ENCODE measurements around the gene RAB6B. TPM values are rescaled to one million over a fixed set of nuclear protein-coding genes. Genes with fewer than 3 reads are reported as not detected.

Gene RAB6B
- total and polyA plus RNA-seq, 2 of the 4 experiments (the other 2 are of a cell fraction) = 0.18 to 1.2 TPM

DNA sequence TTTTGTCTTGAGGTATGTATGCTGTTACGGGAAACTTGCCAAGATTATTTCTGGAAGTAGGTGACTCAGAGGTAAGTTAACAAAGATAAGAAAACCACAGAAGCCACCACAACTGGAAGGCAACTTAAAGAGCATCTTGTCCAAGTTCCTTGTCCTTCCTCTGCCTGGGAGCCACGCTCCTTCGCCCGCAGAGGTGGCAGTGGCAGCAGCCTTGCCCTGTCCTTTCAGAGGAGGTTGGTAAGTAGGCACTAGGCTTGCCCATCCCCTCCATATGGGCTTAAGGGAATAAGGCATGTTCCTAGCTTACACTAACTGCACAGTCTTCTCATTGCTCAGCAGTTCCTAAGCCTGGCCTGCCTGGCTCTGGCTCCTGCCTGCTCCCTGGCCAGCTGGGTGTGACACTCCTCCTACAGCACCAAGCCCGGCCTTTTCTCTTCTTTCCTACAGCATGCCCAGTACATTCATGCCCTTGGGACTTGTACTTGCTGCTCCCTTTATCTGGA is 48.0 kb upstream of the RAB6B start:
- Histone ChIP-seq H3K18ac (ENCODE audit: low read depth, low read length) (peak overlapping the region; percentile 21; the same call in 1 of the 2 replicates), H3K79me1 (ENCODE audit: low read depth in 1 of 2, low read length in 2 of 2) (no peaks in the 10 kb centered on the region; a peak in 1 of 4 replicates), H3K36me3 (ENCODE audit: control insufficient read depth, insufficient read depth, low read length) (no peaks in the 10 kb centered on the region), H4K5ac (ENCODE audit: low read depth, low read length) (0 out of 2 replicates have a peak overlapping the region, but pooled peaks have one; percentile 1), H3K9ac (ENCODE audit: low read depth, low read length) (no peak overlapping the region), H4K91ac (ENCODE audit: insufficient read depth, low read depth, low read length) (peak overlapping the region; percentile 50), H4K8ac (ENCODE audit: low read depth in 2 of 2, low read length in 2 of 2) (peak overlapping the region in 1 of 2 experiments; percentile 47; a peak in 2 of 4 replicates), H2BK20ac (ENCODE audit: low read depth, low read length) (peak overlapping the region; percentile 81), H4K20me1 (ENCODE audit: insufficient read depth, low read length) (peaks cover 10% of the 10 kb centered on the region), H3K9me3 (ENCODE audit: control insufficient read depth, insufficient read depth, low read length) (no peaks in the 10 kb centered on the region), H2BK5ac (ENCODE audit: low read depth, low read length, poor library complexity, severe bottlenecking) (peak overlapping the region; percentile 74), H3K14ac (replicated peaks; ENCODE audit: low read depth, low read length) (peak overlapping the region; percentile 70), H2AK9ac (replicated peaks; ENCODE audit: low read depth, low read length, poor library complexity) (no peak overlapping the region), H3K4me1 (ENCODE audit: control insufficient read depth, insufficient read depth, low read length) (peaks cover 21% of the 10 kb centered on the region), H3K4me2 (ENCODE audit: low read depth, low read length) (peak overlapping the region; percentile 22; the same call in 1 of the 2 replicates), H3K4me3 (ENCODE audit: insufficient read depth, low read depth, low read length) (no peak overlapping the region), H3K23ac (ENCODE audit: low read depth, low read length) (peak overlapping the region; percentile 70), H3K56ac (ENCODE audit: extremely low read depth, insufficient read depth, low read length) (no peak overlapping the region), H3K27me3 (ENCODE audit: control insufficient read depth, insufficient read depth, low read length) (no peaks in the 10 kb centered on the region), H2AFZ (replicated peaks; ENCODE audit: low read length, poor library complexity) (peak overlapping the region; percentile 52), H2BK120ac (ENCODE audit: low read depth, low read length) (peak overlapping the region; percentile 87), H2AK5ac (ENCODE audit: low read depth, low read length) (peak overlapping the region; percentile 63), H3K27ac (ENCODE audit: insufficient read depth, low read length) (peak overlapping the region; percentile 36), H3K9me1 (ENCODE audit: insufficient read depth, low read length) (peaks cover 28% of the 10 kb centered on the region), H2BK15ac (ENCODE audit: low read depth, low read length) (peak overlapping the region; percentile 48; the same call in 1 of the 3 replicates), H3K4ac (ENCODE audit: low read depth, low read length) (peak overlapping the region; percentile 89)
- TF ChIP-seq MAZ (IDR thresholded peaks at IDR 0.05; ENCODE audit: borderline replicate concordance, low read depth, low read length) = no peak
- TF ChIP-seq FOS (IDR thresholded peaks at IDR 0.05; ENCODE audit: low read depth, low read length) = peak; percentile 55; the same call in 1 of the 2 replicates
- TF ChIP-seq ELK1 (IDR thresholded peaks at IDR 0.05; ENCODE audit: borderline replicate concordance, low read depth, low read length) = no peak
- in situ Hi-C loops (cut with MboI; ENCODE audit: low sequenced_read_pairs) (loop anchor here (25.0 kb wide), 1 partner anchor 1206 kb away; no protein-coding TSS in a partner anchor), dilution Hi-C loops (cut with HindIII; ENCODE audit: low sequenced_read_pairs, unreplicated experiment) (no loop called here), intact Hi-C loops (cut with micrococcal nuclease) (no loop called here)
- ATAC-seq (ENCODE audit: low read depth) (peak; percentile 62), DNase-seq (peak; percentile 98)
- WGBS, 2 experiments (ENCODE audit: extremely low coverage in 2 of 2, insufficient read length in 1 of 2) = no CpG with 5 or more reads among the region's 5 CpGs
- ChIA-PET CTCF (no interaction called here), POLR2A (ENCODE audit: unreplicated experiment) (no interaction called here)
- BruUV-seq (replicated peaks) = no TSS peak
